ENCODE results near the gene DLEC1. TPM values are rescaled to one million over a fixed set of nuclear protein-coding genes. Genes with fewer than 3 reads are reported as not detected.
A peak's percentile ranks its signal among the peaks of the same experiment; 100 is the strongest.

The DLEC1 gene
- total and polyA plus RNA-seq, 9 of the 15 experiments (the other 6 are each of a cell fraction or from before 2014, with no cell fraction given) = 0.07 to 0.08 TPM; not detected in 7

GRCh38 chr3:38137615-38138348 is 98.8 kb downstream of the DLEC1 start (continued):
- TF ChIP-seq, protein P1, sequence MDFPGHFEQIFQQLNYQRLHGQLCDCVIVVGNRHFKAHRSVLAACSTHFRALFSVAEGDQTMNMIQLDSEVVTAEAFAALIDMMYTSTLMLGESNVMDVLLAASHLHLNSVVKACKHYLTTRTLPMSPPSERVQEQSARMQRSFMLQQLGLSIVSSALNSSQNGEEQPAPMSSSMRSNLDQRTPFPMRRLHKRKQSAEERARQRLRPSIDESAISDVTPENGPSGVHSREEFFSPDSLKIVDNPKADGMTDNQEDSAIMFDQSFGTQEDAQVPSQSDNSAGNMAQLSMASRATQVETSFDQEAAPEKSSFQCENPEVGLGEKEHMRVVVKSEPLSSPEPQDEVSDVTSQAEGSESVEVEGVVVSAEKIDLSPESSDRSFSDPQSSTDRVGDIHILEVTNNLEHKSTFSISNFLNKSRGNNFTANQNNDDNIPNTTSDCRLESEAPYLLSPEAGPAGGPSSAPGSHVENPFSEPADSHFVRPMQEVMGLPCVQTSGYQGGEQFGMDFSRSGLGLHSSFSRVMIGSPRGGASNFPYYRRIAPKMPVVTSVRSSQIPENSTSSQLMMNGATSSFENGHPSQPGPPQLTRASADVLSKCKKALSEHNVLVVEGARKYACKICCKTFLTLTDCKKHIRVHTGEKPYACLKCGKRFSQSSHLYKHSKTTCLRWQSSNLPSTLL (IDR thresholded peaks at IDR 0.05) = no peak
- TF ChIP-seq SMARCC2 (IDR thresholded peaks at IDR 0.05; ENCODE audit: low read depth) (no peak), RBBP5 (IDR thresholded peaks at IDR 0.05; ENCODE audit: borderline replicate concordance, insufficient read depth, low read length, poor library complexity, severe bottlenecking) (peak; percentile 8), SIX5 (IDR thresholded peaks at IDR 0.05; ENCODE audit: borderline replicate concordance in 1 of 2, insufficient read depth in 1 of 2, low read depth in 1 of 2, low read length in 2 of 2) (no peak), NCOA4 (IDR thresholded peaks at IDR 0.05; ENCODE audit: partially characterized antibody) (no peak), ZNF445 (CRISPR knock-in tag; IDR thresholded peaks at IDR 0.05; ENCODE audit: low read depth) (no peak), EP300 (IDR thresholded peaks at IDR 0.05; ENCODE audit: low read length) (no peak), CTBP1 (IDR thresholded peaks at IDR 0.05; ENCODE audit: borderline replicate concordance) (no peak), RBM14 (IDR thresholded peaks at IDR 0.05; ENCODE audit: borderline replicate concordance, insufficient read depth, low read depth, low read length) (no peak), MAX (CRISPR knock-in tag; IDR thresholded peaks at IDR 0.05) (0 out of 2 replicates have a peak, but pooled peaks have one; percentile 9), RREB1 (CRISPR knock-in tag; IDR thresholded peaks at IDR 0.05) (no peak), ZNF586 (CRISPR knock-in tag; conservative IDR thresholded peaks at IDR 0.05) (no peak), MEF2A (IDR thresholded peaks at IDR 0.05; ENCODE audit: control insufficient read depth, low read depth, low read length) (no peak), ELF4 (CRISPR knock-in tag; IDR thresholded peaks at IDR 0.05) (no peak), ZNF146 (CRISPR knock-in tag; IDR thresholded peaks at IDR 0.05; ENCODE audit: unreplicated experiment) (no peak), RB1 (IDR thresholded peaks at IDR 0.05; ENCODE audit: low read depth) (no peak)
- TF ChIP-seq, protein P2, sequence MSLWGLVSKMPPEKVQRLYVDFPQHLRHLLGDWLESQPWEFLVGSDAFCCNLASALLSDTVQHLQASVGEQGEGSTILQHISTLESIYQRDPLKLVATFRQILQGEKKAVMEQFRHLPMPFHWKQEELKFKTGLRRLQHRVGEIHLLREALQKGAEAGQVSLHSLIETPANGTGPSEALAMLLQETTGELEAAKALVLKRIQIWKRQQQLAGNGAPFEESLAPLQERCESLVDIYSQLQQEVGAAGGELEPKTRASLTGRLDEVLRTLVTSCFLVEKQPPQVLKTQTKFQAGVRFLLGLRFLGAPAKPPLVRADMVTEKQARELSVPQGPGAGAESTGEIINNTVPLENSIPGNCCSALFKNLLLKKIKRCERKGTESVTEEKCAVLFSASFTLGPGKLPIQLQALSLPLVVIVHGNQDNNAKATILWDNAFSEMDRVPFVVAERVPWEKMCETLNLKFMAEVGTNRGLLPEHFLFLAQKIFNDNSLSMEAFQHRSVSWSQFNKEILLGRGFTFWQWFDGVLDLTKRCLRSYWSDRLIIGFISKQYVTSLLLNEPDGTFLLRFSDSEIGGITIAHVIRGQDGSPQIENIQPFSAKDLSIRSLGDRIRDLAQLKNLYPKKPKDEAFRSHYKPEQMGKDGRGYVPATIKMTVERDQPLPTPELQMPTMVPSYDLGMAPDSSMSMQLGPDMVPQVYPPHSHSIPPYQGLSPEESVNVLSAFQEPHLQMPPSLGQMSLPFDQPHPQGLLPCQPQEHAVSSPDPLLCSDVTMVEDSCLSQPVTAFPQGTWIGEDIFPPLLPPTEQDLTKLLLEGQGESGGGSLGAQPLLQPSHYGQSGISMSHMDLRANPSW (CRISPR knock-in tag; IDR thresholded peaks at IDR 0.05) = no peak
